ENCODE measurements around the gene ZNHIT2. TPM values are rescaled to one million over a fixed set of nuclear protein-coding genes. Genes with fewer than 3 reads are reported as not detected.

The ZNHIT2 gene
- total and polyA plus RNA-seq, 2 of the 13 experiments (the other 11 are each of a cell fraction or from before 2014, with no cell fraction given), result 1.1 to 6.5 TPM

GRCh38 chr11:65095974-65096806 lies 21.3 kb downstream of the ZNHIT2 start, which contains the start of gene VPS51 (continued):
- TF ChIP-seq, protein P1, sequence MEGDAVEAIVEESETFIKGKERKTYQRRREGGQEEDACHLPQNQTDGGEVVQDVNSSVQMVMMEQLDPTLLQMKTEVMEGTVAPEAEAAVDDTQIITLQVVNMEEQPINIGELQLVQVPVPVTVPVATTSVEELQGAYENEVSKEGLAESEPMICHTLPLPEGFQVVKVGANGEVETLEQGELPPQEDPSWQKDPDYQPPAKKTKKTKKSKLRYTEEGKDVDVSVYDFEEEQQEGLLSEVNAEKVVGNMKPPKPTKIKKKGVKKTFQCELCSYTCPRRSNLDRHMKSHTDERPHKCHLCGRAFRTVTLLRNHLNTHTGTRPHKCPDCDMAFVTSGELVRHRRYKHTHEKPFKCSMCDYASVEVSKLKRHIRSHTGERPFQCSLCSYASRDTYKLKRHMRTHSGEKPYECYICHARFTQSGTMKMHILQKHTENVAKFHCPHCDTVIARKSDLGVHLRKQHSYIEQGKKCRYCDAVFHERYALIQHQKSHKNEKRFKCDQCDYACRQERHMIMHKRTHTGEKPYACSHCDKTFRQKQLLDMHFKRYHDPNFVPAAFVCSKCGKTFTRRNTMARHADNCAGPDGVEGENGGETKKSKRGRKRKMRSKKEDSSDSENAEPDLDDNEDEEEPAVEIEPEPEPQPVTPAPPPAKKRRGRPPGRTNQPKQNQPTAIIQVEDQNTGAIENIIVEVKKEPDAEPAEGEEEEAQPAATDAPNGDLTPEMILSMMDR (CRISPR knock-in tag; IDR thresholded peaks at IDR 0.05), result peak; percentile 28; the same call in 1 of the 2 replicates
- TF ChIP-seq ZNF878 (CRISPR knock-in tag; IDR thresholded peaks at IDR 0.05) (peak; percentile 61), SP140L (CRISPR knock-in tag; IDR thresholded peaks at IDR 0.05; ENCODE audit: borderline replicate concordance) (no peak), ZNF737 (CRISPR knock-in tag; IDR thresholded peaks at IDR 0.05; ENCODE audit: borderline replicate concordance) (no peak; the same call in 1 of the 2 replicates), SKIL (CRISPR knock-in tag; IDR thresholded peaks at IDR 0.05; ENCODE audit: borderline replicate concordance) (no peak), CSRNP1 (CRISPR knock-in tag; IDR thresholded peaks at IDR 0.05) (no peak), ZNF18 (CRISPR knock-in tag; IDR thresholded peaks at IDR 0.05; ENCODE audit: insufficient replicate concordance) (no peak), SATB2 (CRISPR knock-in tag; IDR thresholded peaks at IDR 0.05) (no peak), MIER3 (CRISPR knock-in tag; IDR thresholded peaks at IDR 0.05; ENCODE audit: borderline replicate concordance) (peak; percentile 86; the same call in 1 of the 2 replicates), ZNF674 (CRISPR knock-in tag; IDR thresholded peaks at IDR 0.05; ENCODE audit: low read depth) (no peak)
- TF ChIP-seq, protein P2, sequence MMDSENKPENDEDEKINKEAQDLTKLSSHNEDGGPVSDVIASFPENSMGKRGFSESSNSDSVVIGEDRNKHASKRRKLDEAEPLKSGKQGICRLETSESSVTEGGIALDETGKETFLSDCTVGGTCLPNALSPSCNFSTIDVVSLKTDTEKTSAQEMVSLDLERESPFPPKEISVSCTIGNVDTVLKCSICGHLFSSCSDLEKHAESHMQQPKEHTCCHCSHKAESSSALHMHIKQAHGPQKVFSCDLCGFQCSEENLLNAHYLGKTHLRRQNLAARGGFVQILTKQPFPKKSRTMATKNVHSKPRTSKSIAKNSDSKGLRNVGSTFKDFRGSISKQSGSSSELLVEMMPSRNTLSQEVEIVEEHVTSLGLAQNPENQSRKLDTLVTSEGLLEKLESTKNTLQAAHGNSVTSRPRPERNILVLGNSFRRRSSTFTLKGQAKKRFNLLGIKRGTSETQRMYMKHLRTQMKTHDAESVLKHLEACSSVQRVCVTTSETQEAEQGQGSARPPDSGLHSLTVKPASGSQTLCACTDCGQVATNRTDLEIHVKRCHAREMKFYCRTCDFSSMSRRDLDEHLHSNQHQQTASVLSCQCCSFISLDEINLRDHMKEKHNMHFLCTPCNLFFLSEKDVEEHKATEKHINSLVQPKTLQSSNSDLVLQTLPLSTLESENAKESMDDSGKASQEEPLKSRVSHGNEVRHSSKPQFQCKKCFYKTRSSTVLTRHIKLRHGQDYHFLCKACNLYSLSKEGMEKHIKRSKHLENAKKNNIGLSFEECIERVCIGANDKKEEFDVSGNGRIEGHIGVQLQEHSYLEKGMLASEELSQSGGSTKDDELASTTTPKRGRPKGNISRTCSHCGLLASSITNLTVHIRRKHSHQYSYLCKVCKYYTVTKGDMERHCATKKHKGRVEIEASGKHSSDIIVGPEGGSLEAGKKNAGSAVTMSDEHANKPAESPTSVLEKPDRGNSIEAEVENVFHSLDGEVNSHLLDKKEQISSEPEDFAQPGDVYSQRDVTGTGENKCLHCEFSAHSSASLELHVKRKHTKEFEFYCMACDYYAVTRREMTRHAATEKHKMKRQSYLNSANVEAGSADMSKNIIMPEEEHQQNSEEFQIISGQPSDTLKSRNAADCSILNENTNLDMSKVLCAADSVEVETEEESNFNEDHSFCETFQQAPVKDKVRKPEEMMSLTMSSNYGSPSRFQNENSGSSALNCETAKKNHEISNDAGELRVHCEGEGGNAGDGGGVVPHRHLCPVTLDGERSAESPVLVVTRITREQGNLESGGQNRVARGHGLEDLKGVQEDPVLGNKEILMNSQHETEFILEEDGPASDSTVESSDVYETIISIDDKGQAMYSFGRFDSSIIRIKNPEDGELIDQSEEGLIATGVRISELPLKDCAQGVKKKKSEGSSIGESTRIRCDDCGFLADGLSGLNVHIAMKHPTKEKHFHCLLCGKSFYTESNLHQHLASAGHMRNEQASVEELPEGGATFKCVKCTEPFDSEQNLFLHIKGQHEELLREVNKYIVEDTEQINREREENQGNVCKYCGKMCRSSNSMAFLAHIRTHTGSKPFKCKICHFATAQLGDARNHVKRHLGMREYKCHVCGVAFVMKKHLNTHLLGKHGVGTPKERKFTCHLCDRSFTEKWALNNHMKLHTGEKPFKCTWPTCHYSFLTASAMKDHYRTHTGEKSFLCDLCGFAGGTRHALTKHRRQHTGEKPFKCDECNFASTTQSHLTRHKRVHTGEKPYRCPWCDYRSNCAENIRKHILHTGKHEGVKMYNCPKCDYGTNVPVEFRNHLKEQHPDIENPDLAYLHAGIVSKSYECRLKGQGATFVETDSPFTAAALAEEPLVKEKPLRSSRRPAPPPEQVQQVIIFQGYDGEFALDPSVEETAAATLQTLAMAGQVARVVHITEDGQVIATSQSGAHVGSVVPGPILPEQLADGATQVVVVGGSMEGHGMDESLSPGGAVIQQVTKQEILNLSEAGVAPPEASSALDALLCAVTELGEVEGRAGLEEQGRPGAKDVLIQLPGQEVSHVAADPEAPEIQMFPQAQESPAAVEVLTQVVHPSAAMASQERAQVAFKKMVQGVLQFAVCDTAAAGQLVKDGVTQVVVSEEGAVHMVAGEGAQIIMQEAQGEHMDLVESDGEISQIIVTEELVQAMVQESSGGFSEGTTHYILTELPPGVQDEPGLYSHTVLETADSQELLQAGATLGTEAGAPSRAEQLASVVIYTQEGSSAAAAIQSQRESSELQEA (CRISPR knock-in tag; IDR thresholded peaks at IDR 0.05; ENCODE audit: not compliant biosample characterization), result no peak
